GM18870 (cell line): ENCODE data around the gene TMEM123.

ENCODE experiments used
- ATAC-seq: cut with Tn5 transposase; IDR thresholded peaks from one replicate; pipeline ENCODE4 v1.9.1; 2021; ENCODE audit warnings: moderate library complexity; ENCODE audit not compliant: unreplicated experiment

The TMEM123 gene

DNA sequence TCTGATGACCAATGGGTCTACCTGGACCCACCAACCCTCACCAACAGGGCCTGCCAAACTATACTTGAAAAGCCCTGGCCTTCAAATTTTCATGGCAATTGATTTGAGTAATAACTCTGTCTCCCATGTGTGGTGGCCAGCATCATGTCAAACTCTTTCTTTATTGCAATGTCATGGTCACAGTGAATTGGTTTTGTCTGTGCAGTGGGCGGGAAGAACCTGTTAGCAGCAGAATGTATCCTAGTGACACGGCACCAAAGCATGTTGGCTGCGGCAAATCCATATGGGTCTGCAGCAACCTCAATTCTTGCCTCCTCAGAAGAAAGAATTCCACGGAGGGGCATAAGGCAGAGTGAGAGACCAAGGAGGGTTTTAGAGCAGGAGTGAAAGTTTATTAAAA is 19.6 kb upstream of the TMEM123 start:
- ATAC-seq = no peak

GRCh38 chr11:102471474-102471873 is 18.9 kb upstream of the TMEM123 start:
- no peak for ATAC-seq

DNA sequence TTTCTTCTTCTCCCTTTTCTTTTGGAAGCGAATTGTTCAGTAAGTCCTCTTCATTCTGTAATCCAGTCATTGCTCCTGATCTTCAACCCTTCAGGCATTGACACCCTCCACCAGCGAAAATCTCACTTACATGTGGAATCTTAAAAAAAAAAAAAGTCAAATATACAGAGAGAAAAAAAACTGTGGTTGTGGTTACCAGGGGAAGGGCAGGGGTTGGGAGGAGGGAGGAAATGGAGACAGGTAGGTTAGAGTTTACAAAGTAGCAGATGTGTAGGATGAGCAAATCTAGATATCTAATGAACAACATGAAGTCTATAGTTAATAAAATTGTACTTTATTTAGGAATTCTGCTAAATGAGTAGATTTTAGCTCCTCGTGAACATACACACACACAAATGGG is 17.7 kb upstream of the TMEM123 start:
- ATAC-seq = no peak

GRCh38 chr11:102469196-102469821 is 16.7 kb upstream of the TMEM123 start:
- no peak for ATAC-seq

DNA sequence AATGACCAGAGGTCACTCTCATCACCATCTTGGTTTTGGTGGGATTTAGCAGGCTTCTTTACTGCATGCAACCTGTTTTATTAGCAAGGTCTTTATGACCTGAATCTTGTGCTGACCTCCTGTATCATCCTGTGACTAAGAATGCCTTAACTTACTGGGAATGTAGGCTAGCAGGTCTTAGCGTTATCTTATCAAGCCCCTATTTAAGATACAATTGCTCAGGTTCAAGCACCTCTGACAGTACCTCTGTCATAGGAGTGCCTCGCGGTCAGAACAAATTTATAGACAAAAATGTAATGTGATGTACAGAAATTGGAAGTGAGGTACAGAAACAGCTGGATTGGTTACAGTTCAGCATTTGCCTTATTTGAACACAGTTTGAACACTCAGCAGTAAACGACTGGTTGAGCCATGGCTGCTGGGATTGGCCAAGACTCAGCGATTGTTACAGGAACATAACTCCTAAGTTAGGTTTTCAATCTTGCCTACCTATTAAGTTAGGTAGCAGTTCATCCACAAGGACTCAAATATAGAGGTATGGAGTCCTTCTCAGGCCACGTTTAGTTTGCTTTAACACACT is 16.1 kb upstream of the TMEM123 start:
- ATAC-seq = no peak

GRCh38 chr11:102467853-102468580 is 15.5 kb upstream of the TMEM123 start:
- no peak for ATAC-seq

- ATAC-seq = no peak
Measured at GRCh38 chr11:102467080-102467708, 14.6 kb upstream of the TMEM123 start.

GRCh38 chr11:102465696-102466095 is 13.1 kb upstream of the TMEM123 start:
- ATAC-seq = no peak

DNA sequence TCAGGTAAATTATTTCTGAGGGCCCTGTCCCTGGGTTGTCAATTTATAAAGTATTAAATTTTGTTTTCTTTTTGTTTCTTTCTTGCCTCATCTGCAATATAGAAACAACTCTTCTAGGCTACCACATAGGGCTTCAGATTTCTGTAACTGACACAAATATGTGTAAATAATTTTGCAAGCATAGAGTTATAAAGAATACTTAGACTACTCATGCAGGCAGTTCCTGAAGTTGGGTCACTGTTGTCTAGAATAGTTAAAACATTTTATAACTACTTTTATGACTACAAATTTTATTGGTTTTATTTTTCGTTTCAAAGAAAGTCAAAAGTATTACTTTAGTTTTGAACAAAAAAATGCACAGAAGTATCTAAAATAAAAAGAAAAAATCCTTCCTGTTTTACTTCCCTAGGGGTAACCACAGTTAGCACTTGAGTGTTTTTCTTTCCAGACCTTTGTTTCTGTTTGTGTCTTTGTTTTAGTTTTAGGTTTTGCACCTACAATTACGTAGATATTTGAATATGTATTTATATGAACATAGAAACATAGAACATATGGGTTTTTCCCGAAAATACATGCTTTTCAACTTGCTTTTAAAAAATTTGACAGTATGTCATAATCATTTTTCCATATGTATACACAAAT is 12.4 kb upstream of the TMEM123 start:
- peak; percentile 53 for ATAC-seq

DNA sequence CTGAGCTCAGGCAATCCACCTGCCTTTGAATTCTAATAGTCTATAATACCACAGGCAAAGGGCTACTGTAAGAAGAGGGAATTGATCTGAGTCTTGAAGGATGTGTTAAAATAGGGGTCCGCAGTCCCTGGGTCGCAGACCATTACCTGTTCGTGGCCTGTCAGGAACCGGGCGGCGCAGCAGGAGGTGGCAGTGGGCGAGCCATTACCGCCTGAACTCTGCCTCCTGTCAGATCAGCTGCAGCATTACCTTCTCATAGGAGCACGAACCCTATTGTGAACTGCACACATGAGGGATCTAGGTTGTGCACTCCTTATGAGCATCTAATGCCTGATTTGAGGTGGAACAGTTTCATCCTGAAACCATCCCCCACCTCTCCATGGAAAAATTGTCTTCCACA is 11.5 kb upstream of the TMEM123 start:
- no peak for ATAC-seq

DNA sequence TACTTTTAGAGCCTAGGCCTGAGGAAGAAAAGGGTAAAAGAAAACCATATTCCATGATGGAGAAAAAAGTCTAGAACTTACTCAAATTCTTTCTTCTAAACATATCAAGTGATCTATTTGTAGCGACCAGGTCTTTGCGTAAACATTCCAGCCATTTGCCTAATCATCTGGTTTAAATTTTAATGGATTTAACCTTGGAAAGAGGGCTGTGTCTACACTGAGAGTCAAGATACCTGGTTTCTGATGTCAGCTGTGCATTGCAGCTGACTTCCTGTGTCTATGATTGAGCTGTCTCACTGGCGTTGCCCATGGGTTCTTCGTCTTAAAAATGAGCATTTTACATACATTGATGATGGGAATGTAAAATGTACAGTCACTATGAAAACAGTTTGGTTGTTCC is 10.0 kb upstream of the TMEM123 start:
- ATAC-seq = no peak

- no peak for ATAC-seq
Measured at GRCh38 chr11:102459393-102459792, 6.8 kb upstream of the TMEM123 start.

GRCh38 chr11:102458548-102458947 is 6.0 kb upstream of the TMEM123 start:
- no peak for ATAC-seq

DNA sequence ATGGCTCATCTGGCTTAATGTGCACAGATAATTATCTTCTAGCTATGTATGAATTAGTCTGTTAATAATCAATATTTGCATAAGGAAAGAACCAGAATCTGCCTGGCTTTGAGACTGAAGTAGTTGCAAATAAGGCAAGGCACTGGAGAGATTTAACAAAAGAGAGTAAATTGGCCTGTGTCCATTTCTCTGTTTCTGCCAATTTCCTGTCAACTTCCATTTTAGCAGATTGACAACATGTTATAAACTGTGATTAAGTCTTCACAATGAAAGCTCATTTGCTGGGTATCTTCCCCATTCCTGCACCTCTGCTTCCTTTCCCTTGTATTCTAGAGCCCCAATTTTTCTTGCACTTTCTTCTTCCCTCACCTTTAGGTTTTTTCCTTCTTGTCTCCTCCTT is 5.3 kb upstream of the TMEM123 start:
- no peak for ATAC-seq

DNA sequence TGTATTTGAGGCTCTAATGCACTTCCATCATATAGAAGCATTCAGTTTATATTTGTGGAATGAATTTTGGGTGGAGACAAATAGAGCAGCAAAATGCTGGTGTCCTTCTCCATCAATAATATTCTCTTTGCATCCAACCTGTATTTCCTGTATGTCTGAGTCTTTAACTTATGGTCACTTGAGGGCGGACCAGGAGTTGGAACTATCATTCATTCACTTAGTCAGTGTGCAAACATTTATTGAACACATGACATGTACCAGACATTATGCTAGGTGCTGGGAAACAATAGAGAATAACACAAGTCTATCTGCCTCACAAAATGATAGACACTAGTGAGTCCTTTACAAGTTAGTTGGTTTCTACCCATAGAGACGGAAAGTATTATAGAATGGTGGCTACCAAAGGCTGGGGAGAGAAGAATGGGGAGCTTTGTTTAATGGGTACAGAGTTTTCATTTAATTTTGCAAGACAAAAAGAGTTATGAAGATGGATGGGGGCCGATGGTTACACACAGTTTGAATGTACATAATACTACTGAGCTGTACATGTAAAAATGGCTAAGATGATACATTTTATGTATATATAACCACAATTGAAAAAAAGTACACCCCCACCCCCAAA is 4.6 kb upstream of the TMEM123 start:
- ATAC-seq = no peak

- no peak for ATAC-seq
Measured at GRCh38 chr11:102456381-102456780, 3.8 kb upstream of the TMEM123 start.

DNA sequence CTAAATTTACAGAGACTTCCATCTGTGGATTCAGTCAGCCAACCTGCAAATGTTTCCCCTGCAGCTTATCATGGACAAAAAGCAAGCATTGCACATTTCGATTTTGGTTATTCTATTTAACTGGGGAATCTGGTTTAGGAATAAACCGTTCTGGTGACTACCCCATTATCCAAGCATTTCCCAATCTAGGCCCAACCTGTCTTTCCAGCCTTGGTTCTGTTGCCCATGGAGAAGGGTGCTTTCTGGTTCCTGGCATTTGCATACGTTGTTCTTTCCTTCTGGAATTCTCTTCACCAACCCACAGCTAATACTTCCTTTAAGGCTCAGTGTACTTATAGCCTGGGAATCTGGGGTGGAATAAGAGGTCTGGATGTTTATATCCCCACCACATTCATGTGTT is 1.4 kb upstream of the TMEM123 start:
- no peak for ATAC-seq

DNA sequence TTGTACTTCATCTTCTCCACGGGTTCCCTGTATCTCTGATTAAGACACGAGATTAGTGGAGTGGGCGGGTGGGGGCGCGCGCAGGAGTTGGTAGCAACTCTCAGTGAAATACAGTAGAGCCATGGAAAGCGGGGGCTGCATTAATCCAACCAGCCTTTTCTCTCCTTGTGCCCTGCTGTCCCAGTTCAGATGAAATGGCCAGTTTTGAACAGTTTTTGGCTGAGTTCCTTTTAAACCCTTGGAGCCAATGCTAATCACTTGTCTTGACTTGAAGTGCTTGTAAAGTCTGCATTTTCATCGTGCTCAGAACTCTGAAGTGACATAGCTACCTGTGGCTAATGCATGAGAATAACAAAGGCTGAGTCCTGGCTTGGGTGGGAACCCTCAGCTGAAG is 734 bp upstream of the TMEM123 start:
- no peak for ATAC-seq

DNA sequence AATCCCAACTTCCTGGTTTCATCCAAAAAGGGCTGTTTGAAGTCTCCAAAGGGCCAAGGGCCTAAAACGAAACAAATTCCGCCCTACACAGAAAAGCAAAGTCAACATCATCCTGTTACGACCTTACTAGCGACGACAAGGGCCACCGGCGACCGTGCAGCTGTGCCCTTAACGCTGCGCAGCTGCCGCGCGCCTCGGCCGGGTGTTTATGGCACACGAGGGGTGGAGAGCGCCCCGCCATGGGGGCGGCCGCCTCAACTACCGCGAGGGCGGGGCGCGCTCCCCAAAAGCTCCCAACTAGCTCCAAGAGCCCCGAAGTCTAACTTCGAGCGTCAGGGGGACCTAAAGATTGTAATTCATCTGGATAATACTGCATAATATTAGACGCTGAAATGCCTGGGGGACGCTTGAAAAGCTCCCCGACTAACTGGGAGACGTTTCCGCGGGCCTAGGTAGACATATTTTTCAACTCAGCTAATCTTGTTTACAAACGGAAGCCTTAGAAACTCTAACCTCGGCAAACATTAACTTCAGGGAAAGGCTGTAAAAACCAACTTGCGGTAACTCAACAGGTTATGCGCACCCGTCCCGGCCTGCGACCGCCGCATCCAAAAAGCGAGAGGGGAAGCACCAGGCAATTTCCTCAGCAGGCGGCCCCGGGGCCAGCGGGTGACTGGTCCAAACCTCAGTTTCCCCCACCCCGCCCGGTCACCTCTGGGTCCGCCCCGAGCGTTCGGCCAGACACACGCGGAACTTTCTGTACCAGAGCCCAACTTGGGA is 694 bp downstream of the TMEM123 start:
- ATAC-seq = peak; percentile 45

- no peak for ATAC-seq
Measured at GRCh38 chr11:102451041-102451680, 1.4 kb downstream of the TMEM123 start.
